Measurements from ENCODE around the gene UBE2Z. TPM values are rescaled to one million over a fixed set of nuclear protein-coding genes. Genes with fewer than 3 reads are reported as not detected.

Gene UBE2Z
- total RNA-seq, 2 donors from 2014 or later = 90.2 to 99.0 TPM

DNA sequence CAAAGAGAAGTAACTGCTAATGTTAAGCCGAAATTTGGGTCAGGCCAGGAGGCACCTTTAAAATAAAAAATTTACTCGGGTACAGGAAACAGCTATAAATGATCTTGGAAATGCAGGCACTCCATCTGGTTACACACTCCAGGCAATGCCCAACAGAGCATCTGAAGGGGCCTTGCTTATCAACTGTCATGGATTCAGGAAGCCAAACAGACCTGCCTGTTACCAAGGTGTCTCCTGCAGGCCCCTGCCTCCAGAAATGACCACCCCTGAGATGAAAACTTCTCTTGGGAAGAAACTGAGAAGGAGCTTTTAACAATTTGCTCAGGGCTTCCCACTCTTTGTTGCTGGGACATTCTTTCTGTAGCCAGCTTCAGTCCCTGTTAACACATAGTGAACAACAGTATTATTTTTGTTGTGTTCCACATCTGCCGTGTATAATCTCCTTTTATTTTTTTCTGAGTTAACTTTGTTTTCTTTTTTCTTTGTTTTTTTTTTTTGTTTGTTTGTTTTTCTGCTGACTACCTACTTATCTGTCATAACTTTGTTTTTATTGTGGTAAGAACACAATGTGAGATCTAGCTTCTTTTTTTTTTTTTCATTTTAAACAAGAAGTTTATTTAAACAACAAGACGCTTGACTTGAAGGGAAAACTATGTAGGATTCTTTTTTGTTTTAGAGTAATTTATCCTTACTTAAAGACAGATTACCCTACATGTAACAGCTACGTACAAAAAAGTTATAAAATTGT lies 34.3 kb upstream of the UBE2Z start:
- 70 to 94% methylated on average over 2 to 3 of the region's 5 CpGs for WGBS, 2 experiments (ENCODE audit: insufficient coverage in 1 of 2, insufficient read length in 1 of 2)
- no peaks in the 10 kb centered on the region for H3K36me3 ChIP-seq (ENCODE audit: control insufficient read depth, insufficient read depth, low read length)

GRCh38 chr17:48878920-48879898 lies 29.0 kb upstream of the UBE2Z start:
- Histone ChIP-seq H3K9ac (ENCODE audit: extremely low read depth, low read length, poor library complexity, severe bottlenecking) (no peak overlapping the region), H3K4me1 (ENCODE audit: control insufficient read depth, insufficient read depth, low read length) (no peaks in the 10 kb centered on the region), H3K27ac (ENCODE audit: low read depth, low read length) (no peak overlapping the region), H3K27me3 (ENCODE audit: control insufficient read depth, insufficient read depth, low read length, poor library complexity, severe bottlenecking) (peaks cover 19% of the 10 kb centered on the region), H3K9me3 (ENCODE audit: control insufficient read depth, low read length) (no peaks in the 10 kb centered on the region), H3K36me3 (ENCODE audit: control insufficient read depth, insufficient read depth, low read length) (no peaks in the 10 kb centered on the region), H3K4me3 (ENCODE audit: low read length) (no peak overlapping the region)
- no peak overlapping the region for H3K27ac Mint-ChIP-seq
- H3K4me1 Mint-ChIP-seq = no peaks in the 10 kb centered on the region
- H3K9me3 Mint-ChIP-seq = no peaks in the 10 kb centered on the region
- TF ChIP-seq, protein P1, sequence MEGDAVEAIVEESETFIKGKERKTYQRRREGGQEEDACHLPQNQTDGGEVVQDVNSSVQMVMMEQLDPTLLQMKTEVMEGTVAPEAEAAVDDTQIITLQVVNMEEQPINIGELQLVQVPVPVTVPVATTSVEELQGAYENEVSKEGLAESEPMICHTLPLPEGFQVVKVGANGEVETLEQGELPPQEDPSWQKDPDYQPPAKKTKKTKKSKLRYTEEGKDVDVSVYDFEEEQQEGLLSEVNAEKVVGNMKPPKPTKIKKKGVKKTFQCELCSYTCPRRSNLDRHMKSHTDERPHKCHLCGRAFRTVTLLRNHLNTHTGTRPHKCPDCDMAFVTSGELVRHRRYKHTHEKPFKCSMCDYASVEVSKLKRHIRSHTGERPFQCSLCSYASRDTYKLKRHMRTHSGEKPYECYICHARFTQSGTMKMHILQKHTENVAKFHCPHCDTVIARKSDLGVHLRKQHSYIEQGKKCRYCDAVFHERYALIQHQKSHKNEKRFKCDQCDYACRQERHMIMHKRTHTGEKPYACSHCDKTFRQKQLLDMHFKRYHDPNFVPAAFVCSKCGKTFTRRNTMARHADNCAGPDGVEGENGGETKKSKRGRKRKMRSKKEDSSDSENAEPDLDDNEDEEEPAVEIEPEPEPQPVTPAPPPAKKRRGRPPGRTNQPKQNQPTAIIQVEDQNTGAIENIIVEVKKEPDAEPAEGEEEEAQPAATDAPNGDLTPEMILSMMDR (conservative IDR thresholded peaks at IDR 0.05) = peak; percentile 96
- 29 to 39% methylated on average over 7 to 12 of the region's 12 CpGs for WGBS, 2 experiments (ENCODE audit: insufficient coverage in 1 of 2, insufficient read length in 1 of 2)
- H3K36me3 Mint-ChIP-seq (ENCODE audit: low read depth) = no peaks in the 10 kb centered on the region
- DNase-seq = peak; percentile 88
- peaks cover 36% of the 10 kb centered on the region for H3K27me3 Mint-ChIP-seq (ENCODE audit: insufficient read depth)
- no peak overlapping the region for H3K4me3 Mint-ChIP-seq

More for the DNA sequence above, 34.3 kb upstream of the UBE2Z start:
- DNase-seq = no peak
- Mint-ChIP-seq H3K4me3 (no peak overlapping the region), H3K4me1 (peaks cover 44% of the 10 kb centered on the region), H3K9me3 (no peaks in the 10 kb centered on the region), H3K27me3 (ENCODE audit: insufficient read depth) (peaks cover 6% of the 10 kb centered on the region), H3K36me3 (ENCODE audit: low read depth) (no peaks in the 10 kb centered on the region), H3K27ac (peak overlapping the region; percentile 71)
- H3K27me3 ChIP-seq (ENCODE audit: control insufficient read depth, insufficient read depth, low read length, poor library complexity, severe bottlenecking) = no peaks in the 10 kb centered on the region
- H3K27ac ChIP-seq (ENCODE audit: low read depth, low read length) = no peak overlapping the region
- H3K9me3 ChIP-seq (ENCODE audit: control insufficient read depth, low read length) = no peaks in the 10 kb centered on the region
- H3K4me3 ChIP-seq (ENCODE audit: low read length) = no peak overlapping the region
- H3K4me1 ChIP-seq (ENCODE audit: control insufficient read depth, insufficient read depth, low read length) = peaks cover 22% of the 10 kb centered on the region
- H3K9ac ChIP-seq (ENCODE audit: extremely low read depth, low read length, poor library complexity, severe bottlenecking) = no peak overlapping the region
- TF ChIP-seq, protein P1 (conservative IDR thresholded peaks at IDR 0.05) = no peak

- Histone ChIP-seq H3K9ac (ENCODE audit: extremely low read depth, low read length, poor library complexity, severe bottlenecking) (no peak overlapping the region), H3K4me3 (ENCODE audit: low read length) (no peak overlapping the region), H3K4me1 (ENCODE audit: control insufficient read depth, insufficient read depth, low read length) (no peaks in the 10 kb centered on the region), H3K36me3 (ENCODE audit: control insufficient read depth, insufficient read depth, low read length) (no peaks in the 10 kb centered on the region), H3K27me3 (ENCODE audit: control insufficient read depth, insufficient read depth, low read length, poor library complexity, severe bottlenecking) (peaks cover 19% of the 10 kb centered on the region), H3K27ac (ENCODE audit: low read depth, low read length) (no peak overlapping the region), H3K9me3 (ENCODE audit: control insufficient read depth, low read length) (no peaks in the 10 kb centered on the region)
- Mint-ChIP-seq H3K4me3 (no peak overlapping the region), H3K27ac (no peak overlapping the region), H3K4me1 (no peaks in the 10 kb centered on the region), H3K9me3 (no peaks in the 10 kb centered on the region), H3K36me3 (ENCODE audit: low read depth) (no peaks in the 10 kb centered on the region), H3K27me3 (ENCODE audit: insufficient read depth) (peaks cover 34% of the 10 kb centered on the region)
- 91 to 94% methylated on average over 2 of the region's 2 CpGs for WGBS, 2 experiments (ENCODE audit: insufficient coverage in 1 of 2, insufficient read length in 1 of 2)
- no peak for DNase-seq
- TF ChIP-seq, protein P1 (conservative IDR thresholded peaks at IDR 0.05) = no peak
Observed at GRCh38 chr17:48882272-48882671, 25.9 kb upstream of the UBE2Z start.

All from endodermal cell (in vitro differentiated cells).